ENCODE results near the gene SRGAP1. TPM values are rescaled to one million over a fixed set of nuclear protein-coding genes. Genes with fewer than 3 reads are reported as not detected.
"Not testable (repeated sequence)": the region's sequence is repeated elsewhere in the genome, so short reads cannot be mapped to it uniquely, and the experiment has no call there.

Gene SRGAP1
- total RNA-seq, 1 experiment from 2014 or later: 0.10 TPM

DNA sequence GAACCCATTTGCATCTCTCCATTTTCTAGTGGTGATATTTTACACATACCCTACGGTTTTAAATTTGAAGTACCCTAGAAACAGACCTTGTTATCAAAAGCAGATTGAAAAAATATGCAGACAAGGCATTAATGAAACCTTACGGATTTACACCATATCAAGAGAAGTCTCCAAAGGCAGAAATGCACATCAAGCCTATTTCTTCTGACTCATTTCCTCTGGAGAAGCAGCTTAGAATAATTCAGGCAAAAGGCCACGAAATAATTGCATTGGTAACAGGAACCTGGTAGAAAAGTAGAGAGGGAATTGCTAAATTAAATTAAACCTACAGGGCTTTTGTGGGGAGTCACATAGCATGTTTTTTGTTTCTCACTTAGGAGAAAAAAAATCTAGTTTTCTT lies 342.9 kb downstream of the SRGAP1 start:
- in situ Hi-C loops (cut with HindIII; ENCODE audit: low sequenced_read_pairs): no loop called here
- no peak for DNase-seq (ENCODE audit: low spot score)

- in situ Hi-C loops (cut with HindIII; ENCODE audit: low sequenced_read_pairs): no loop called here
- DNase-seq (ENCODE audit: low spot score): no peak
These were observed 343.3 kb downstream of the SRGAP1 start for GRCh38 chr12:64187794-64188193.

GRCh38 chr12:64189530-64189929 lies 345.0 kb downstream of the SRGAP1 start:
- in situ Hi-C loops (cut with HindIII; ENCODE audit: low sequenced_read_pairs): no loop called here
- DNase-seq (ENCODE audit: low spot score): no peak

DNA sequence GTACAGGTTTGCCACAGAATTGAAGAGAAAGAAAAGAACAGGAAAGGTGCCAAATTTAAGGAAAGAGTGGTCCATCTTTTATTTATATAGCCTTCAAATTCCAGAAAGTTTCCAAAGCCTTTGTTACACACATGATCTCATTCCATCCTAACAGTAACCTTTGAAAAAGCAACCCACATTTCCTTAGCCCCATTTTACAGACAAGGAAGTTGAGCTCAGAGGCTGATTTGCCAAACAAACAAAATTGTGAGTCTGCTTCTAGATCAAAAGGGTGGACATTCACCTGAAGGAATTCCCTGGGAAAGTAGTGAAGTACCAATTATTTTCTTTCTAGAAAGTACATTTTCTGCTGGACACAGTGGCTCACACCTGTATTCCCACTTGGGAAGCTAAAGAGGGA lies 345.6 kb downstream of the SRGAP1 start:
- in situ Hi-C loops (cut with HindIII; ENCODE audit: low sequenced_read_pairs): no loop called here
- no peak for DNase-seq (ENCODE audit: low spot score)

DNA sequence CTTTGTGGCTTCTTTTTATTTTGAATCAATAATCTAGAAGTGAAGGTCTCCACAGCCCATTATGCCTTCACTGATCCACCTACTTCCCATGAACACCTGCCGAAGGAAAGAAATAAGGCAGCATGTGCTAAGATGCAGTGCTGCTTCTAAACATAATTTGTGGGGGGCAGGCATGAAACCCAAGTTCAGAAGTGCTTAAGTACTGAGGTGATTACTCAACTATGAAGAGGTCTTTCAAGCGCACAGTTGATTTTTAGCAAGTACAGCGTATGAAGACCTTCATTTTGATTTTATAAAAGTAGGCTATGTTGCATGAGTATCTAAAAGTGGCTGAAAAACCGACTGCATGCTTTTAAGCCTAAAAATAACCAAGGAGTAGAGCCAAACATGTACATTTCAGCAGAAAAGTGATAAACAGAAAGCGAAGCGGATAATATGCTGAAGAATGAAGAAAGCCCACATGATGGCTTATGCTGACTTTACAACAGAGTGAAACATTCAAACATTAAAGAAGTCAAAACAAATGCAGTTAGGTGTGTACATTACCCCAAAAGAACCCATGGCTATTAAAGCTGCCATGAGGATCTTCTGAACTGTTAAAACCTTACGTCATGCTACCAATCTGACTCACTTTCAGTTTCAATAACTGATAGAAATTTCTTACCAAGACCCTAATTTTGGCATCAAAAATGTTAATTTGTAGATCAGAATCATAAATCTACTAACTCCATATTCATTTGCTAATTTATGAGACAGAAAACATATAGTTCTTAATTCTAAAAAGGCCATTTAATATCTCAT lies 348.3 kb downstream of the SRGAP1 start:
- in situ Hi-C loops (cut with HindIII; ENCODE audit: low sequenced_read_pairs): no loop called here
- no peak for DNase-seq (ENCODE audit: low spot score)

DNA sequence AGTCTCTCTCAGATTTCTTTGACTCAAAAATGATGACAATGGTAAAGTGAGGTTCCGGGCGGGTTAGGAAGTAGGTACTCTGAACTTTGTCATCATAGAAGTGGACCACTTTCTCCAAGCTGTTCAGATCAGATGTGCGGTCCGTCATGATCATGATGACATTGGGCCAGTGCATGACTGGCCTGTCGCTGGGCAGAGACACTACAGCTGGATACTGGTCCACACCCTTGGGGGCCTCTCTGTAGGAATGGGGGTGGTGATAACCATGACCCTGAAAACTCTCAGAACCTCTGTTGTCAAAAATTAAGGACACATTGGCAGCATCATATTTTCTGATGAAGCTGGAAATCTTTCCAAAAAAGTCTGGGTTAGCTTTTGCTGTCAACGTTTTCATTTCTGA lies 349.4 kb downstream of the SRGAP1 start:
- in situ Hi-C loops (cut with HindIII; ENCODE audit: low sequenced_read_pairs): no loop called here
- DNase-seq (ENCODE audit: low spot score): no peak

DNA sequence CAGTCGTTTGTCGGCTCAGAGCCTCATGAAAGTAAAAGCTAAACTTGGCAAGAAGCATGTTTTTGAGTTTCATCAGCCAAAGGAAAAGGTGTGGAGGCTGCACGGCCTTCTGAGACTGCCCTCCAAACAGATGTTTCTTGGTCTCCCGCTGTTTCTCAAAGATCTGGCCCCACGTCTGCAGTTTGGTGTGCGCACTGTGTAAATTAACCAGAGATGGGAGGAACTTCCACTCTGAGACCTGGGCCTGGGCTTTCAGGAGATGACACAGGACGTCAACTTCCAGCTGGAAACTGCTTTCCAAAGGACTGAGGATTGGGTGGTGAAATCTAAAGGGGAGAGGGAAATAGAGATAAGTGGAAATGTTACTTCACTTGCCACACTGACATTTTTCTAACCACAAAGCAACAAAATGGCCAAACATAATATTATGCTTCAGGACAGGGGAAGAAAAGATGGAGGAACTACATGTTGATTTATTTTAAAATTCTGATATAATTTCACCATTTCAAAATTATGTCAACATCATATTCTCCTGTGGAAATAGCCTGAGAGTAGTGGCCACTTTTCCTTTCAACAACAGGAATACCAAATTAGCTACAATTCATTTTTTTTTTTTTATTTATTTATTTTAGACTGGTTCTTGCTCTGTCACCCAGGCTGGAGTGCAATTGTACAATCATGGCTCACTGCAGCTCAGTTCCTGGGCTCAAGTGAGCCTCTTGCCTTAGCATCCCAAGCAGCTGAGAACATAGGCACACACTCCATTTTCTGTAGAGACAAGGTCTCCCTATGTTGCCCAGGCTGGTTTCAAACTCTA lies 350.0 kb downstream of the SRGAP1 start:
- DNase-seq (ENCODE audit: low spot score): no peak
- in situ Hi-C loops (cut with HindIII; ENCODE audit: low sequenced_read_pairs): no loop called here

GRCh38 chr12:64195841-64196240 lies 351.3 kb downstream of the SRGAP1 start:
- in situ Hi-C loops (cut with HindIII; ENCODE audit: low sequenced_read_pairs); DNase-seq (ENCODE audit: low spot score): not testable (repeated sequence)

DNA sequence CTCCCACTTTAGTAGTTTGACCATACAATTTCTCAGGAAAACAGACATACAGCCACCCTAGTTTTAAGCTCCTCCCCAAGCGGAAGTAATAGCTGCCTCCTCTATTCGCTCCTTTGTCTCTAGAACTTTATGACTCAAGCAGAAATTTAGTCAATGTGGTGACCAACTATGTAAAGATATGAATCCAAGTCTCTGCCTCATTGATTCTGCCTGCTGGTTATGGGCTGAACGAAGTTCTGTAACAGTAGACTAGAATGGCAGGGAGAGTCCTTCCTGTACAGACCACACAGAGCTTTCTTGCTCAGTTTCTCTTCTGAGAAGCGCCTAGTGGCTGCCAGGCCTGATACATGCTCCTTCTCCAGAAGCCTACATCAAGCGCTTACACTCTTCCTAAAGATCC lies 358.5 kb downstream of the SRGAP1 start:
- DNase-seq (ENCODE audit: low spot score): no peak

GRCh38 chr12:64203775-64204174 lies 359.3 kb downstream of the SRGAP1 start:
- no peak for DNase-seq (ENCODE audit: low spot score)
- in situ Hi-C loops (cut with HindIII; ENCODE audit: low sequenced_read_pairs): no loop called here

More for the DNA sequence above, 358.5 kb downstream of the SRGAP1 start:
- in situ Hi-C loops (cut with HindIII; ENCODE audit: low sequenced_read_pairs): no loop called here

- DNase-seq (ENCODE audit: low spot score): no peak
These were observed 361.0 kb downstream of the SRGAP1 start for GRCh38 chr12:64205542-64205941.

GRCh38 chr12:64207453-64207852 lies 363.0 kb downstream of the SRGAP1 start:
- no peak for DNase-seq (ENCODE audit: low spot score)
- in situ Hi-C loops (cut with HindIII; ENCODE audit: low sequenced_read_pairs): no loop called here

More at GRCh38 chr12:64205542-64205941, 361.0 kb downstream of the SRGAP1 start:
- in situ Hi-C loops (cut with HindIII; ENCODE audit: low sequenced_read_pairs): no loop called here

Other genes starting within 250 kb of the SRGAP1 start
- 2.0 and 5.5 TPM in 2 replicates for gene DPY19L2, start 176.2 kb upstream of the SRGAP1 start, total RNA-seq (2014; rRNA removed; shearing (Covaris generic))
- 14.6 and 23.0 TPM in 2 replicates for gene RXYLT1, start 64.8 kb upstream of the SRGAP1 start, total RNA-seq (2014; rRNA removed; shearing (Covaris generic))